GM18517 (cell line): Measurements from ENCODE around the gene WDFY4.

Source experiments
- ATAC-seq: cut with Tn5 transposase; IDR thresholded peaks from one replicate; pipeline ENCODE4 v1.9.1; 2021; ENCODE audit warnings: mild to moderate bottlenecking, moderate library complexity; ENCODE audit not compliant: unreplicated experiment

The WDFY4 gene

GRCh38 chr10:49001402-49001801 is 316.7 kb downstream of the WDFY4 start:
- no peak for ATAC-seq

GRCh38 chr10:49001870-49002672 is 317.4 kb downstream of the WDFY4 start:
- no peak for ATAC-seq

GRCh38 chr10:49005270-49005669 is 320.6 kb downstream of the WDFY4 start:
- ATAC-seq: no peak

- ATAC-seq: no peak
Observed at GRCh38 chr10:49007129-49007528, 322.5 kb downstream of the WDFY4 start.

- no peak for ATAC-seq
Observed at GRCh38 chr10:49008091-49008490, 323.4 kb downstream of the WDFY4 start.

- no peak for ATAC-seq
Observed at GRCh38 chr10:49008505-49009198, 324.0 kb downstream of the WDFY4 start.

- ATAC-seq: no peak
Observed at GRCh38 chr10:49009199-49009979, 324.7 kb downstream of the WDFY4 start.

GRCh38 chr10:49010295-49010694 is 325.6 kb downstream of the WDFY4 start:
- ATAC-seq: no peak

GRCh38 chr10:49010865-49011264 is 326.2 kb downstream of the WDFY4 start:
- ATAC-seq: no peak

GRCh38 chr10:49011756-49012155 is 327.1 kb downstream of the WDFY4 start:
- ATAC-seq: no peak

- ATAC-seq: no peak
Observed at GRCh38 chr10:49012603-49013002, 327.9 kb downstream of the WDFY4 start.

GRCh38 chr10:49015700-49016099 is 331.0 kb downstream of the WDFY4 start:
- ATAC-seq: no peak

- ATAC-seq: no peak
Observed at GRCh38 chr10:49021685-49022084, 337.0 kb downstream of the WDFY4 start.

GRCh38 chr10:49023071-49023470 is 338.4 kb downstream of the WDFY4 start:
- no peak for ATAC-seq

GRCh38 chr10:49023752-49024151 is 339.1 kb downstream of the WDFY4 start:
- ATAC-seq: no peak

GRCh38 chr10:49024484-49024883 is 339.8 kb downstream of the WDFY4 start:
- ATAC-seq: no peak

- no peak for ATAC-seq
Observed at GRCh38 chr10:49025347-49025983, 340.8 kb downstream of the WDFY4 start.

- no peak for ATAC-seq
Observed at GRCh38 chr10:49028639-49029038, 344.0 kb downstream of the WDFY4 start.

- ATAC-seq: no peak
Observed at GRCh38 chr10:49029666-49030065, 345.0 kb downstream of the WDFY4 start.
